Activated T-cell treated with anti-CD3 and anti-CD28 coated beads, Interleukin-2, amount 50 U/mL, for 1 hour (primary cell): ENCODE results near the gene SLC25A22.
A peak's percentile ranks its signal among the peaks of the same experiment; 100 is the strongest.

Experiments used
- DNase-seq: peaks from one replicate; pipeline ENCODE4 v3.0.0-alpha.2; 2020

SLC25A22 gene

GRCh38 chr11:833849-834311 is 35.8 kb upstream of the SLC25A22 start:
- DNase-seq, result peak; percentile 18

- peak; percentile 53 for DNase-seq
Observed at GRCh38 chr11:833114-833791, 35.2 kb upstream of the SLC25A22 start.

GRCh38 chr11:832529-833113 is 34.5 kb upstream of the SLC25A22 start, which contains the start of gene CD151:
Gene CD151 (plus strand): TSS chr11:832952. CDS start chr11:836070, 3,118 bp downstream.
- peak; percentile 60 for DNase-seq

- DNase-seq, result peak; percentile 25
Observed at GRCh38 chr11:831961-832528, 34.0 kb upstream of the SLC25A22 start.

GRCh38 chr11:831118-831864 is 33.2 kb upstream of the SLC25A22 start:
- peak; percentile 23 for DNase-seq

- DNase-seq, result peak; percentile 66
Observed at GRCh38 chr11:830295-831117, 32.4 kb upstream of the SLC25A22 start.

GRCh38 chr11:829847-830294 is 31.8 kb upstream of the SLC25A22 start:
- DNase-seq, result no peak

GRCh38 chr11:829176-829846 is 31.2 kb upstream of the SLC25A22 start:
- no peak for DNase-seq

GRCh38 chr11:828506-829175 is 30.6 kb upstream of the SLC25A22 start:
- DNase-seq, result no peak

GRCh38 chr11:827897-828192 is 29.8 kb upstream of the SLC25A22 start, which contains the start of gene CRACR2B:
Gene CRACR2B (plus strand): TSS chr11:827919. CDS start chr11:828608, 689 bp downstream.
- no peak for DNase-seq

GRCh38 chr11:827146-827896 is 29.2 kb upstream of the SLC25A22 start:
- no peak for DNase-seq

- no peak for DNase-seq
Observed at GRCh38 chr11:826836-827145, 28.7 kb upstream of the SLC25A22 start.

- no peak for DNase-seq
Observed at GRCh38 chr11:826227-826621, 28.1 kb upstream of the SLC25A22 start.

- no peak for DNase-seq
Observed at GRCh38 chr11:825366-826226, 27.5 kb upstream of the SLC25A22 start.

- no peak for DNase-seq
Observed at GRCh38 chr11:824942-825341, 26.9 kb upstream of the SLC25A22 start.

GRCh38 chr11:824292-824880 is 26.3 kb upstream of the SLC25A22 start:
- no peak for DNase-seq

- no peak for DNase-seq
Observed at GRCh38 chr11:823441-824291, 25.6 kb upstream of the SLC25A22 start.
